Astrocyte (in vitro differentiated cells and primary cell): ENCODE measurements around the gene KLF9. TPM values are rescaled to one million over a fixed set of nuclear protein-coding genes. Genes with fewer than 3 reads are reported as not detected.
A peak's percentile ranks its signal among the peaks of the same experiment; 100 is the strongest.

ENCODE experiments used
- DNase-seq: peaks from one replicate; pipeline ENCODE4 v3.0.0-alpha.2; 2010; ENCODE audit warnings: low read depth
- FAIRE-seq: peaks from 2 replicates; lab custom pipeline; 2011; peaks lifted over from hg19 to GRCh38; lab: Jason Lieb, UNC
- H2AFZ ChIP-seq: 2 replicates; pipeline ENCODE4 v1.6.0; 2012; ENCODE audit warnings: low read depth, low read length, inconsistent platforms
- H3K27ac ChIP-seq: 2 replicates; pipeline ENCODE4 v1.5.1; 2011; ENCODE audit warnings: low read depth, low read length, inconsistent platforms
- H3K27me3 ChIP-seq: 2 replicates; pipeline ENCODE4 v1.6.0; 2011; ENCODE audit warnings: low read length, inconsistent platforms; ENCODE audit not compliant: insufficient read depth
- H3K36me3 ChIP-seq: 2 replicates; pipeline ENCODE4 v1.5.1; 2011; ENCODE audit warnings: low read length, inconsistent platforms; ENCODE audit not compliant: insufficient read depth
- H3K4me1 ChIP-seq: 2 replicates; pipeline ENCODE4 v1.5.1; 2011; ENCODE audit warnings: low read length, inconsistent platforms; ENCODE audit not compliant: insufficient read depth
- H3K4me2 ChIP-seq: 2 replicates; pipeline ENCODE4 v1.6.0; 2012; ENCODE audit warnings: low read length, inconsistent platforms
- H3K4me3 ChIP-seq: 2 replicates; pipeline ENCODE4 v1.5.1; 2011; ENCODE audit warnings: low read depth, mild to moderate bottlenecking, low read length, inconsistent platforms; ENCODE audit not compliant: insufficient read depth
- H3K79me2 ChIP-seq: 2 replicates; pipeline ENCODE4 v1.6.0; 2012; ENCODE audit warnings: mild to moderate bottlenecking, low read length, inconsistent platforms; ENCODE audit not compliant: insufficient read depth
- H3K9ac ChIP-seq: 2 replicates; pipeline ENCODE4 v1.6.0; 2012; ENCODE audit warnings: mild to moderate bottlenecking, low read length, inconsistent platforms
- H3K9me3 ChIP-seq: 2 replicates; pipeline ENCODE4 v1.5.1; 2012; ENCODE audit warnings: low read depth, mild to moderate bottlenecking, low read length, inconsistent platforms; ENCODE audit not compliant: insufficient read depth
- H4K20me1 ChIP-seq: 2 replicates; pipeline ENCODE4 v1.6.0; 2012; ENCODE audit warnings: low read length, inconsistent platforms; ENCODE audit not compliant: insufficient read depth
- H3K27ac Mint-ChIP-seq: one replicate; pipeline ENCODE4 v1.8.0; 2021; ENCODE audit warnings: mild to moderate bottlenecking, mixed read lengths; ENCODE audit not compliant: unreplicated experiment
- H3K27me3 Mint-ChIP-seq: one replicate; pipeline ENCODE4 v1.8.0; 2021; ENCODE audit warnings: low read depth, mixed read lengths; ENCODE audit not compliant: unreplicated experiment
- H3K36me3 Mint-ChIP-seq: one replicate; pipeline ENCODE4 v1.8.0; 2021; ENCODE audit warnings: low read depth, mixed read lengths; ENCODE audit not compliant: unreplicated experiment
- H3K4me1 Mint-ChIP-seq: one replicate; pipeline ENCODE4 v1.8.0; 2021; ENCODE audit warnings: low read depth, mixed read lengths; ENCODE audit not compliant: unreplicated experiment
- H3K4me3 Mint-ChIP-seq: one replicate; pipeline ENCODE4 v1.8.0; 2021; ENCODE audit warnings: mild to moderate bottlenecking, moderate library complexity, mixed read lengths; ENCODE audit not compliant: unreplicated experiment
- H3K9me3 Mint-ChIP-seq: one replicate; pipeline ENCODE4 v1.8.0; 2021; ENCODE audit warnings: mild to moderate bottlenecking, mixed read lengths; ENCODE audit not compliant: unreplicated experiment
- CTCF ChIP-seq: IDR thresholded peaks from 2 replicates; pipeline ENCODE4 v1.5.1; 2011; ENCODE audit warnings: low read depth, mild to moderate bottlenecking, inconsistent platforms, low read length, moderate library complexity; ENCODE audit not compliant: insufficient read depth
- EZH2 ChIP-seq: IDR thresholded peaks from 2 replicates; pipeline ENCODE4 v1.6.1; 2012; ENCODE audit warnings: mild to moderate bottlenecking, low read length, inconsistent platforms; ENCODE audit not compliant: insufficient read depth
- total RNA-seq: library from RNA; stranded (reverse); gene quantifications from 2 replicates; pipeline ENCODE4 v1.2.1, GENCODE V29; 2021

The KLF9 gene
- total RNA-seq, 1 donor from 2014 or later: 4.9 TPM

GRCh38 chr9:70418822-70419555 is 4.5 kb upstream of the KLF9 start:
- no peaks in the 10 kb centered on the region for H3K36me3 ChIP-seq
- no peaks in the 10 kb centered on the region for H3K9me3 ChIP-seq
- H3K4me3 Mint-ChIP-seq: peak overlapping the region; percentile 84
- H3K79me2 ChIP-seq: no peaks in the 10 kb centered on the region
- no peak for TF ChIP-seq EZH2
- H3K9me3 Mint-ChIP-seq: no peaks in the 10 kb centered on the region
- FAIRE-seq (no peak), DNase-seq (peak; percentile 94)
- no peaks in the 10 kb centered on the region for H3K36me3 Mint-ChIP-seq
- peak overlapping the region; percentile 95 for H3K4me2 ChIP-seq
- H3K4me3 ChIP-seq: peak overlapping the region; percentile 54
- no peaks in the 10 kb centered on the region for H3K27me3 ChIP-seq
- no peaks in the 10 kb centered on the region for H3K27me3 Mint-ChIP-seq
- H4K20me1 ChIP-seq: no peaks in the 10 kb centered on the region
- H3K4me1 ChIP-seq: peaks cover 27% of the 10 kb centered on the region
- peak overlapping the region; percentile 22 for H2AFZ ChIP-seq
- peak overlapping the region; percentile 98 for H3K27ac Mint-ChIP-seq
- H3K4me1 Mint-ChIP-seq: peaks cover 19% of the 10 kb centered on the region
- H3K27ac ChIP-seq: peak overlapping the region; percentile 99
- H3K9ac ChIP-seq: peak overlapping the region; percentile 98

- no peak overlapping the region for H3K4me3 Mint-ChIP-seq
- no peaks in the 10 kb centered on the region for H3K36me3 ChIP-seq
- no peak overlapping the region for H3K27ac Mint-ChIP-seq
- H3K79me2 ChIP-seq: peaks cover 28% of the 10 kb centered on the region
- no peaks in the 10 kb centered on the region for H3K9me3 Mint-ChIP-seq
- H3K4me2 ChIP-seq: peak overlapping the region; percentile 88
- no peaks in the 10 kb centered on the region for H3K27me3 Mint-ChIP-seq
- peaks cover 13% of the 10 kb centered on the region for H3K4me1 Mint-ChIP-seq
- H4K20me1 ChIP-seq: peaks cover 3% of the 10 kb centered on the region
- H3K27me3 ChIP-seq: no peaks in the 10 kb centered on the region
- H3K4me1 ChIP-seq: peaks cover 24% of the 10 kb centered on the region
- no peak for DNase-seq
- H3K36me3 Mint-ChIP-seq: no peaks in the 10 kb centered on the region
- no peak for FAIRE-seq
- no peak overlapping the region for H3K27ac ChIP-seq
- no peak overlapping the region for H3K4me3 ChIP-seq
- TF ChIP-seq EZH2 (no peak), CTCF (no peak)
- no peak overlapping the region for H2AFZ ChIP-seq
- H3K9me3 ChIP-seq: no peaks in the 10 kb centered on the region
- peak overlapping the region; percentile 100 for H3K9ac ChIP-seq
Measured at GRCh38 chr9:70415476-70415875, 1.0 kb upstream of the KLF9 start.

- Histone ChIP-seq H3K4me2 (peak overlapping the region; percentile 88), H2AFZ (no peak overlapping the region), H4K20me1 (peaks cover 7% of the 10 kb centered on the region), H3K9me3 (no peaks in the 10 kb centered on the region), H3K36me3 (no peaks in the 10 kb centered on the region), H3K4me1 (peaks cover 25% of the 10 kb centered on the region), H3K4me3 (peak overlapping the region; percentile 97), H3K27ac (peak overlapping the region; percentile 99), H3K27me3 (no peaks in the 10 kb centered on the region), H3K9ac (peak overlapping the region; percentile 100), H3K79me2 (peaks cover 32% of the 10 kb centered on the region)
- no peak for TF ChIP-seq EZH2
- TF ChIP-seq CTCF: no peak
- no peaks in the 10 kb centered on the region for H3K27me3 Mint-ChIP-seq
- H3K9me3 Mint-ChIP-seq: no peaks in the 10 kb centered on the region
- FAIRE-seq: no peak
- H3K36me3 Mint-ChIP-seq: no peaks in the 10 kb centered on the region
- no peak overlapping the region for H3K4me3 Mint-ChIP-seq
- peaks cover 17% of the 10 kb centered on the region for H3K4me1 Mint-ChIP-seq
- no peak overlapping the region for H3K27ac Mint-ChIP-seq
- no peak for DNase-seq
Measured at GRCh38 chr9:70415041-70415440, 584 bp upstream of the KLF9 start.
